GM19328 (cell line): ENCODE measurements around the gene NUDT5.
"Not testable (repeated sequence)": the region's sequence is repeated elsewhere in the genome, so short reads cannot be mapped to it uniquely, and the experiment has no call there.

Experiments used
- ATAC-seq: cut with Tn5 transposase; IDR thresholded peaks from one replicate; pipeline ENCODE4 v1.9.1; 2021; ENCODE audit warnings: mild to moderate bottlenecking, moderate library complexity; ENCODE audit not compliant: unreplicated experiment

The NUDT5 gene

GRCh38 chr10:12207114-12207513 is 11.4 kb upstream of the NUDT5 start:
- ATAC-seq: no peak

- no peak for ATAC-seq
Observed at GRCh38 chr10:12205082-12205481, 9.4 kb upstream of the NUDT5 start.

- no peak for ATAC-seq
Observed at GRCh38 chr10:12202226-12202625, 6.5 kb upstream of the NUDT5 start.

GRCh38 chr10:12201543-12201942 is 5.9 kb upstream of the NUDT5 start:
- ATAC-seq: no peak

GRCh38 chr10:12200850-12201249 is 5.2 kb upstream of the NUDT5 start:
- ATAC-seq: no peak

- ATAC-seq: no peak
Observed at GRCh38 chr10:12198156-12198555, 2.5 kb upstream of the NUDT5 start.

GRCh38 chr10:12196531-12197211 is 980 bp upstream of the NUDT5 start:
- ATAC-seq: no peak

GRCh38 chr10:12195281-12195602 is 449 bp downstream of the NUDT5 start:
- ATAC-seq: peak; percentile 5

GRCh38 chr10:12194752-12195271 is 879 bp downstream of the NUDT5 start:
- no peak for ATAC-seq

- ATAC-seq: no peak
Observed at GRCh38 chr10:12193193-12193592, 2.5 kb downstream of the NUDT5 start.

GRCh38 chr10:12191715-12192114 is 4.0 kb downstream of the NUDT5 start:
- ATAC-seq: no peak

- no peak for ATAC-seq
Observed at GRCh38 chr10:12189426-12189825, 6.3 kb downstream of the NUDT5 start.

GRCh38 chr10:12188656-12189055 is 7.0 kb downstream of the NUDT5 start:
- ATAC-seq: no peak

- ATAC-seq: no peak
Observed at GRCh38 chr10:12187321-12187905, 8.3 kb downstream of the NUDT5 start.

- ATAC-seq: no peak
Observed at GRCh38 chr10:12186323-12186722, 9.4 kb downstream of the NUDT5 start.

GRCh38 chr10:12184165-12184564 is 11.5 kb downstream of the NUDT5 start:
- ATAC-seq: no peak

GRCh38 chr10:12181065-12181775 is 14.5 kb downstream of the NUDT5 start:
- ATAC-seq: no peak

- ATAC-seq: no peak
Observed at GRCh38 chr10:12180221-12180974, 15.3 kb downstream of the NUDT5 start.

- ATAC-seq: no peak
Observed at GRCh38 chr10:12179606-12180170, 16.0 kb downstream of the NUDT5 start.

GRCh38 chr10:12177642-12178041 is 18.0 kb downstream of the NUDT5 start:
- ATAC-seq: no peak

GRCh38 chr10:12171512-12171911 is 24.2 kb downstream of the NUDT5 start:
- not testable (repeated sequence) for ATAC-seq
